C4-2B (cell line): ENCODE data around the gene CTIF.

Source experiments
- H3K27ac ChIP-seq: fragments of 450-650 bp; 2 replicates; pipeline ENCODE4 v1.5.1; 2017
- CTCF ChIP-seq: fragments of 450-650 bp; conservative IDR thresholded peaks from 2 replicates; pipeline ENCODE4 v1.5.1; 2017; ENCODE audit warnings: mild to moderate bottlenecking
- ZFX ChIP-seq: fragments of 450-650 bp; IDR thresholded peaks from 2 replicates; pipeline ENCODE4 v1.6.1; 2017

CTIF gene

DNA sequence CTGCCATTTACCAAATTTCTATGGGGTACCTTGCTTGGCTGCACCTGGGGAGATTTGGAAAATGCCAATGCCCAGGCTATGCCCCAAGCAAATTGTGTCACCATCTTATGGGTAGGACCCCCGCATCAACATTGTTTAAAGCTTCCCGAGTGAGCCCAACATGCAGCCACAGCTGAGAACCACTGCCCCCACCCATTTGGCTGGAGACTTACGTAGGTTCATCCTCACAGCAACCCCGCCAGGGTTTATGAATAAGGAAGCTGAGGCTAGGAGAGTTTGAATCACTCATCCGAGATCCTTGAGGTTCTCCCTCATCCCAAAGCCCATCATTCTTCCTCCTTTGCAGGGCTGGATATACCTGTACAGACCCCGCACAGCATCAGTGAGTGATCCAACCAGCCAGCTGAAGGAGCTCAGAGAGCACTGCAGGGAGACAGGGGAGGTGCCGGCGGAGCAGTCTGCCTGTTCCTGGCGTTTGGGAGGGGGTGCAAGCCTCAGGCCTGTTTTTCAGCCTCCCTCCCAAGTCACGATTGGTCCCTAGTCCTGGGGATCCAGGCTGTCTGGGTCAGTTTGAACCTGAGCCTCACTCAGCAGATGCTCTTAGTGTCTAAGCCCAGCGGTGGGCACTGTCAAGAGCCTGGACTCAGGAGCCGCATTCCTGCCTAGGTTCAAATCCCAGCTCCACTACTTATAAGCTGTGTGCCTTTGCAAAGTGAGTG lies 247.1 kb downstream of the CTIF start:
- H3K27ac ChIP-seq: no peak overlapping the region
- no peak for TF ChIP-seq CTCF

DNA sequence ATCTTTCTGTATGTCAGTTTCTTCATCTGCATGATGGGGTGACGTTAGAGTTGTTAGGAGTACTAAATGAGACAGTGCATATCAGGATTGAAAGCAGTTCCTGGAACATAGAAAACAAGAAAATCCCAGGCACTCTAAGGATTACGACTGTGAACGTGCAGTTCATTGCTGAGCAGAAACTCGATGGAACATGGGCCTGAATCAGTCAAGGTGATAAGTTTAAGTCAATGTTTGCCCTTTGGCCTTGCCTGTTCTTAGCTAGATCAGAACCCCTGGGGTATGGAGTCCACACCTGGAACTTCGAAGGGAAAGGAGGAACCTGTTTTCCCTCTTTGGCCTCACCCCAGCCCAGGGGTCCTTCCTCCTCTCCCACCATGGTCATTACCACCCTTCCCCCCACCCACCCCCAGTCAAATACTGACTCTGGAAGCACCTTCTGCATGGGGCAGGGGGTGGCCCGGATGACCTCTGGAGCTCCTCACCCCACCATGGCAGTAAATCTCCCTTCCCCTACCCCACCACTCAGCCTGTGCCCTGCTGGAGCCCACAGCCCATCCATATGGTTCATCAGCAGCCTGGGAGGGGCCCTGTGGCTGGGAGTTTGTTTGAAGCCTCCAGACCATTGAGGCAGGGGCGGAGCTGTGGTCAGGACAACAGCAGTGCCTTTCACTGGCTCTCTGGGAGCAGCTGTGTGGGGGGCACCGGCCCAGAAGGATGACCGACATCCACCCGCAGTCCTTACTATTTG lies 247.8 kb downstream of the CTIF start:
- no peak for TF ChIP-seq CTCF
- no peak for TF ChIP-seq ZFX
- no peak overlapping the region for H3K27ac ChIP-seq

DNA sequence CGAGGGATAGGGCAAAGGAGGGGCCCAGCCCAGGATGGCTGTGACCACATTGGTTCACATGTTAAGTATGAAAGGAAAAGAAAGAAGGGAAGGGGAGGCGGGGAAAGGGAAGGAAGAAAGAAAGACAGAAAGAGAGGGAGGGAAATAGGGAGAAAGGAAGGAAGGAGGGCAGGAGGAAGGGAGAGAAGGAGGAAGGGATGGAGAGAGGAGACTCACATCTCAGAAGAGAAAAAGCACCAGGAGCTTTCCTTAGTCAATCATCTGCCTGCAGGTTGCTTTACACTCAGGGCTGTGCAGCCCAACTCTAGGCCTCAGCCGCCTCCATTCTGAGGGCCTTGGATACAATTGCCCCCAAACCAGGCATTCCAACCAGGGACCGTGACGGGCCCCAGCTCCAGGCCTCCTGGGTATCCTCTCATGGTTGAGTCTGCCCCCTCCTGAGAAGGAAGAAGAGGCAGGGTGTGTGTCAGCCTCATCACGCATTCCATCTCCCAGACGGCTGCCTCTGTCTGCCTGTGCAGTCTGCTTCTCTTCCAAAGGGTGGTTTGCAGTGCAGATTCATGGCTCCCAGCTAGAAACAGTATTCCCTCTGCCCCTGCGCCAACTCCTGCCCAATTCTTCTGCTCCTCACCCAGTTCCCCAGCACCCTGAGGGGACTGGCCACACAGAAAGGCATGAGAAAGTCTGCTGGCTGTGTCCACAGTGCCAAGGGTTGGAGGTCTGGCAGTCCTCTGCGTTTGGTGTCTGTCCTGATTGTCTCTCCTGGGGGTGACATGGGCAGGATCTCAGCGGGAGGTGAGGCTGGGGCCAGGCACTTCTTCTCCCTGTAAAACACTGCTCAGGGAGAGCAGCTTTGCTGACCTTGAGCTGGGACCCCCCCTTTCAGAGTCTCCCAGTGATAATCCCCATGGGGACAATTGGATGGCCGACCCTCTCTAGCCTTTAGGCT lies 248.6 kb downstream of the CTIF start:
- no peak overlapping the region for H3K27ac ChIP-seq
- TF ChIP-seq ZFX (no peak), CTCF (no peak)

- H3K27ac ChIP-seq: no peak overlapping the region
- TF ChIP-seq ZFX: no peak
- no peak for TF ChIP-seq CTCF
Observed at GRCh38 chr18:48788373-48788772, 249.5 kb downstream of the CTIF start.

DNA sequence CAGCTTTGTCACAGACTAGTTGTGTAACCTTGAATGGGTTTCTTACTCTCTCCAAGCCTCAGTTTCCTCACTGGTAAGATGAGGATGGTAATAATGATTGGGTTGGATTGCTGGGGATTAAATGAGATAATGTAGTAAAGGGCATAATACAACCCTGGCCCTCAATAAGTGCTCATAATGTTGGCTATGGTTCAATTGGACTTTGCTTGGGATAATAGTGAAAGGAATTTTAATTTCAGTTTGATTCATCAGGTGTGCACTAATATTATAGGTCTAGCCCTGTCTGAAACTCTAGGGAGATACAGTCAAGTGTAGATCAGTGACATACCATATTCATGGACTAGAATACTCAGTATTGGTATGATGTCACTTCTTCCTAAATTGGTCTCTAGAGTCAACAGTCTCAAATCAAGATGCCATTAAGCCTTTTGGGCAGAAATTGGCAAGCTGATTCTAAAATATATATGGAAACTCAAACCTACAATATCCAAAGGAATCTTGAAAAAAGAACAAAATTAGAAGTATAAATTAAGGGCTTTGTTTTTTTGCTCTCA lies 250.5 kb downstream of the CTIF start:
- H3K27ac ChIP-seq: no peak overlapping the region
- no peak for TF ChIP-seq CTCF
- no peak for TF ChIP-seq ZFX

- H3K27ac ChIP-seq: no peak overlapping the region
- TF ChIP-seq CTCF (no peak), ZFX (no peak)
Observed at GRCh38 chr18:48790226-48790863, 251.5 kb downstream of the CTIF start.
